Naive thymus-derived CD8-positive, alpha-beta T cell (primary cell): ENCODE data around the gene APLN. TPM values are rescaled to one million over a fixed set of nuclear protein-coding genes. Genes with fewer than 3 reads are reported as not detected.
A peak's percentile ranks its signal among the peaks of the same experiment; 100 is the strongest.

Source experiments
- ATAC-seq, 2 donors: fragments of 150-1000 bp; cut with Tn5 transposase in 1 of 2; sonication (Bioruptor Pico), chemical (Tn5 transposase) in 1 of 2; 1 replicate in 1 of 2; 2 replicates in 1 of 2; pipeline ENCODE4 v1.10.0; 2021; ENCODE audit warnings: mild to moderate bottlenecking in 2 of 2, moderate library complexity in 2 of 2
- POLR2A ChIA-PET: fragments of 350-600 bp; sonication (Branson Sonifier 250); formaldehyde crosslinking; loops from one replicate; lab custom pipeline; 2021; ENCODE audit warnings: antibody characterized with exemption; lab: Charles Lee
- DNase-seq, 10 donors: peaks; one replicate each; pipeline versions ENCODE4 v3.0.0 to v3.0.0-alpha.2; 2020 to 2022
- H3K27ac Mint-ChIP-seq, 10 donors: one replicate each; pipeline ENCODE4 v1.8.0; 2020 to 2022; ENCODE audit warnings: mild to moderate bottlenecking in 10 of 10, mixed read lengths in 10 of 10, moderate library complexity in 4 of 10, inconsistent platforms in 1 of 10
- H3K27me3 Mint-ChIP-seq, 5 donors: one replicate each; pipeline ENCODE4 v1.8.0; 2021 to 2022; ENCODE audit warnings: mixed read lengths in 5 of 5
- H3K36me3 Mint-ChIP-seq, 3 donors: one replicate each; pipeline ENCODE4 v1.8.0; 2020 to 2022; ENCODE audit warnings: mixed read lengths in 3 of 3, mild to moderate bottlenecking in 2 of 3, inconsistent platforms in 1 of 3
- H3K4me1 Mint-ChIP-seq, 4 donors: one replicate each; pipeline ENCODE4 v1.8.0; 2021 to 2022; ENCODE audit warnings: mixed read lengths in 4 of 4
- H3K4me3 Mint-ChIP-seq, 10 donors: one replicate each; pipeline ENCODE4 v1.8.0; 2020 to 2022; ENCODE audit warnings: mild to moderate bottlenecking in 10 of 10, mixed read lengths in 10 of 10, moderate library complexity in 6 of 10, inconsistent platforms in 1 of 10
- H3K9me3 Mint-ChIP-seq, 9 donors: one replicate each; pipeline ENCODE4 v1.8.0; 2020 to 2022; ENCODE audit warnings: mixed read lengths in 9 of 9, mild to moderate bottlenecking in 3 of 9, inconsistent platforms in 1 of 9, moderate library complexity in 1 of 9
- polyA plus RNA-seq, 3 donors: library from polyadenylated mRNA; unstranded; fragments of 300-500 nt; fragmentation: Illumina TruSeq; gene quantifications; one replicate each; pipeline ENCODE4 v1.2.3, GENCODE V29; 2021
- total RNA-seq, 8 experiments: library from RNA in 2 of 8; stranded (reverse) in 2 of 8; gene quantifications; one replicate each; pipeline ENCODE4 v1.2.3 and lab custom pipeline; 2021 to 2026

The APLN gene
- total and polyA plus RNA-seq, 5 experiments from 2014 or later = not detected

- no peaks in the 10 kb centered on the region for H3K9me3 Mint-ChIP-seq
- ATAC-seq (no peak), DNase-seq (no peak)
- H3K27ac Mint-ChIP-seq = no peak overlapping the region
- H3K4me3 Mint-ChIP-seq = no peak overlapping the region
- no peaks in the 10 kb centered on the region for H3K36me3 Mint-ChIP-seq
- peaks cover 0 to 10% (median 0%) of the 10 kb centered on the region in 5 donors for H3K27me3 Mint-ChIP-seq
- POLR2A ChIA-PET = no interaction called here
- H3K4me1 Mint-ChIP-seq = peaks cover 0 to 4% (median 2%) of the 10 kb centered on the region in 4 donors
Measured at GRCh38 chrX:129648514-129649267, 6.1 kb downstream of the APLN start.

DNA sequence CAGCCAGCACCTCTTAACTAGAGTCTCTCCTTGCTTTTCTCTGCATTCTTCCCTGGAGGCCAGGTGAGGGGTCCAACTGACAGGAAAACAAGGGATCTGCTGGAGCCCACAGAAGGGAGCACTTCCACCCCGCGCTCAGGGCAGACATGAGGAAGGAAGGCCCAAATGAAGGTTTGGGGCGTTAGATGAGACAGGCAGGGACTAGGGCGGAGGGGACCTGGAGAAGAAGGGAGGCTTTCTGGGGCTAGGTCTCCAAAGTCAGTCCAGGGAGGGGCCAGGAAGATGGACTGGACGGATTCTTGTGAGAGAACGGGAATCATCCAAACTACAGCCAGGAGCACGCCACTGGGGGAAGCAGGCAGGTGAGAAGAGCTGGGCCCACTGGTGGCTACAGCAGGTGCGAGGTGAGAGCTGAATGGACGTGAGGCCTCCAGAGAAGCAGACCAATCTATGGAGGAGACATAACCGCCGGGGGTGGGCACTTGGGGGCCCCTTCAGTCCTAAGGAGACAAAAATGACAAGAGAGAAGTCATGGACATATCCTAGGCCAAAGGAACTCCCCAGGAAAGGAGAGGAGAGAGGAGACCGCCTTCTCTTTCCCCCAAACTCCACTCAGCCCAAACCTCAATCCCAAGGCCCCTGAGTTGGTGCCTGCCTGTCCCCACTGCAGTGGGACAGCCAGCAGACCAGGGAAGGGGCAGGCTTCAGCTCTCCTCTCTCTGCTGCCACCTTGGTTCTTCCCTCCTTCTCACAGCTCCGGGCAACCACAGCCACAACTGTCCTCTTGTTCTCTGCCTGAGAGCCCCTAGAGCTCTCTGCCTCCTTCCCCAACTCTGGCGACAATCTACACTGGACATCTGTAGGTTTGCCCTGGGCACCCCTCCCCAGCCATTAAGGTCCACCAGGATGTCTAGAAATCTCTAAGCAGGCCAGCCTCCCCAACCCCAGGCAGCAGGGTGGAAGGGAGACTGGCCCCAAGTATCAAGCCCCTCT lies 7.0 kb downstream of the APLN start:
- no peak for ATAC-seq
- POLR2A ChIA-PET = no interaction called here

DNA sequence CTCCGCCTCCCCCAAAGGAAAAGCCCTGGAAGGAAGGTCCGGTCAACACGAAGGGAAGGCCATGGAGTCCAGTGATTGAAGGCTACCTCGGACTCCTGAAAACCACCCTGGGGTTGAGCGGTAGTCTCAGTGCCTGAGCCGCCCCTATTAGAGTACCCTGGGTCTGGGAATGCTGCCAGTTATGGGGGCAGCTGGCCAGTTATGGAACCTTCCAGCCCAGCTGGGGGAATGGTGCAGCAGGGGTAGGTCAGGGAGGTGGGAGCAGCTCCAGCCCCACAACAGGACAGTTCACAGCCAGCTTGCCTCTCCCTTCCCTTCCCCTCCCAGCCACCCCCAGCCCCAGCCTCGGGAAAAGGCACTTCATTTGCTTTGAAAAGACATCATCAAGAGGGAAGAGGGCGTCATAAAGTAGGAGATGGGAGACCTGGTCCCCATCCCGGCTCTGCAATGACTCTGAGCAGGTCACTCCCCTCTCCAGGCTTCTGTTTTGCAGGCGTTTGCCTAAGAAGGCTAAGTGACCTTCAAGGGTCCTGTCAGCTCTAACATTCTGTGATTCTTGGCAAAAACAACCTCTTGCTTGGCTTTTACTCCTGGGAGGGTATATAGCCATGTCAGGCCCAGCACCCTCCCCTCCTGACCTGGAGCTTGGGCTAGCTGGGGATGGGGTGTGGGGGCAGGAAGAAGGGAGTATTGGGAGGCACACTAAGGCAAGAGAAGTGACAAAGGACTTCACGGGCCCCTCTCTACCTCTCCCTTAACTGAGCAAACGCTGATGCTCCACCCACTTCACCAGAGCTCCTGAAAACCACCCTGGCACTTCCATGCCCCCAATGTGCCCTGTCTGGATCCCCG lies 8.0 kb downstream of the APLN start:
- no peak overlapping the region for H3K27ac Mint-ChIP-seq
- H3K27me3 Mint-ChIP-seq = peaks cover 0 to 1% (median 0%) of the 10 kb centered on the region in 5 donors
- POLR2A ChIA-PET = no interaction called here
- DNase-seq = no peak
- H3K4me3 Mint-ChIP-seq = no peak overlapping the region
- no peaks in the 10 kb centered on the region for H3K36me3 Mint-ChIP-seq
- H3K9me3 Mint-ChIP-seq = no peaks in the 10 kb centered on the region
- ATAC-seq = no peak
- H3K4me1 Mint-ChIP-seq = no peaks in the 10 kb centered on the region

More for the DNA sequence above, 7.0 kb downstream of the APLN start:
- no peak overlapping the region for H3K27ac Mint-ChIP-seq
- H3K27me3 Mint-ChIP-seq = peaks cover 0 to 2% (median 0%) of the 10 kb centered on the region in 5 donors
- DNase-seq = no peak
- no peaks in the 10 kb centered on the region for H3K9me3 Mint-ChIP-seq
- no peaks in the 10 kb centered on the region for H3K36me3 Mint-ChIP-seq
- no peaks in the 10 kb centered on the region for H3K4me1 Mint-ChIP-seq
- H3K4me3 Mint-ChIP-seq = no peak overlapping the region

GRCh38 chrX:129642641-129643040 lies 12.1 kb downstream of the APLN start:
- Mint-ChIP-seq H3K36me3 (no peaks in the 10 kb centered on the region), H3K27me3 (peaks cover 0 to 1% (median 0%) of the 10 kb centered on the region in 5 donors), H3K9me3 (peaks cover 0 to 4% (median 0%) of the 10 kb centered on the region in 9 donors), H3K27ac (no peak overlapping the region), H3K4me3 (no peak overlapping the region), H3K4me1 (peaks cover 0 to under 1% (median 0%) of the 10 kb centered on the region in 4 donors)
- DNase-seq (no peak), ATAC-seq (no peak)
- POLR2A ChIA-PET = no interaction called here

DNA sequence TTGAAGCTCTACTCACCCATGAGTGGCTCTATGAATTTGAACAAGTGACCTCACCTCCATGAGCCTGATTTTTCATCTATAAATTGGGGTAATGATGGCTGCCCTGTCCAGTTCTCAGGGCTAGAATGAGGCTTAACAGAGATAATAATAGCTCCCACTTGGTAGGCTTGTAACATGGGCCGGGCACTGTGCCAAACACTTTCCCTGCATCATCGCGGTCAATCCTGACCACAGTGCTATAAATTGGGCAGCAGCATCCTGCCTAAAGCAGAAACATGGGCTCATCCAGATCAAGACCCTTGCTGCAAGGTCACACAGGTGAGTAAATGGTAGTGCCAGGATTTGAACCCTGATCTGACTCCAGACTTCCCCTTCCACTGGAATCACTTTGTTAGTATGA lies 12.8 kb downstream of the APLN start:
- DNase-seq (no peak), ATAC-seq (no peak)
- Mint-ChIP-seq H3K4me3 (no peak overlapping the region), H3K27me3 (peaks cover 0 to 1% (median 0%) of the 10 kb centered on the region in 5 donors), H3K9me3 (peaks cover 0 to 4% (median 0%) of the 10 kb centered on the region in 9 donors), H3K36me3 (no peaks in the 10 kb centered on the region), H3K4me1 (peaks cover 0 to 4% (median 1%) of the 10 kb centered on the region in 4 donors), H3K27ac (no peak overlapping the region)
- POLR2A ChIA-PET = no interaction called here

- H3K27ac Mint-ChIP-seq = no peak overlapping the region
- peaks cover 0 to 1% (median 0%) of the 10 kb centered on the region in 5 donors for H3K27me3 Mint-ChIP-seq
- H3K4me1 Mint-ChIP-seq = peaks cover 0 to 4% (median 1%) of the 10 kb centered on the region in 4 donors
- no peaks in the 10 kb centered on the region for H3K36me3 Mint-ChIP-seq
- DNase-seq = no peak
- no peak for ATAC-seq
- H3K4me3 Mint-ChIP-seq = no peak overlapping the region
- H3K9me3 Mint-ChIP-seq = peaks cover 0 to 4% (median 0%) of the 10 kb centered on the region in 9 donors
- POLR2A ChIA-PET = no interaction called here
Measured at GRCh38 chrX:129641469-129641868, 13.3 kb downstream of the APLN start.

- H3K36me3 Mint-ChIP-seq = no peaks in the 10 kb centered on the region
- no peak overlapping the region for H3K4me3 Mint-ChIP-seq
- POLR2A ChIA-PET = no interaction called here
- DNase-seq (no peak), ATAC-seq (no peak)
- H3K9me3 Mint-ChIP-seq = peaks cover 0 to 4% (median 0%) of the 10 kb centered on the region in 9 donors
- H3K27me3 Mint-ChIP-seq = peaks cover 0 to 1% (median 0%) of the 10 kb centered on the region in 5 donors
- H3K4me1 Mint-ChIP-seq = peaks cover 0 to 4% (median 1%) of the 10 kb centered on the region in 4 donors
- H3K27ac Mint-ChIP-seq = no peak overlapping the region
Measured at GRCh38 chrX:129640737-129641136, 14.0 kb downstream of the APLN start.

DNA sequence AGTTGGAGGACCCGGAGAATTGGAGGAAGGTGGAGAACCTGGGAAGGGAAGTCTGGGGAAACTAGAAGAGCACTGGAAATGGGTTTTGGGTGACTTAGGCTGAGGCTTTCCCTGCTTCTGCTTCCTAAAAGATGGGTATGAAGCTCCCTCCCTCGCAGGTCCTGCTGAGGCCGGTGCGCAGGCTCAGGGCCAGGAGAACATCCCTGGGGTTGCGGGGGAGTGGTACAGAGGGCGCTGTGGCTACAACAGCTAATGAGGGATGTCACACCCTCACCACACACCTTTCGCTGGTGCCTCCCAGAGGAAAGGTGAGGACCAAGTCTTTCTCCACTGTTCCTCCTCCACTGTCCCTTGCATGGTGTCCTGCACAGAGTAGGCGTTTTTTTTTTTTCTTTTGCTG lies 15.8 kb downstream of the APLN start:
- H3K27me3 Mint-ChIP-seq = peaks cover 0 to 1% (median 0%) of the 10 kb centered on the region in 5 donors
- no peak overlapping the region for H3K27ac Mint-ChIP-seq
- H3K4me1 Mint-ChIP-seq = peaks cover 0 to 4% (median 1%) of the 10 kb centered on the region in 4 donors
- H3K36me3 Mint-ChIP-seq = no peaks in the 10 kb centered on the region
- H3K9me3 Mint-ChIP-seq = peaks cover 0 to 4% (median 0%) of the 10 kb centered on the region in 9 donors
- POLR2A ChIA-PET = no interaction called here
- ATAC-seq (no peak), DNase-seq (no peak)
- H3K4me3 Mint-ChIP-seq = no peak overlapping the region

DNA sequence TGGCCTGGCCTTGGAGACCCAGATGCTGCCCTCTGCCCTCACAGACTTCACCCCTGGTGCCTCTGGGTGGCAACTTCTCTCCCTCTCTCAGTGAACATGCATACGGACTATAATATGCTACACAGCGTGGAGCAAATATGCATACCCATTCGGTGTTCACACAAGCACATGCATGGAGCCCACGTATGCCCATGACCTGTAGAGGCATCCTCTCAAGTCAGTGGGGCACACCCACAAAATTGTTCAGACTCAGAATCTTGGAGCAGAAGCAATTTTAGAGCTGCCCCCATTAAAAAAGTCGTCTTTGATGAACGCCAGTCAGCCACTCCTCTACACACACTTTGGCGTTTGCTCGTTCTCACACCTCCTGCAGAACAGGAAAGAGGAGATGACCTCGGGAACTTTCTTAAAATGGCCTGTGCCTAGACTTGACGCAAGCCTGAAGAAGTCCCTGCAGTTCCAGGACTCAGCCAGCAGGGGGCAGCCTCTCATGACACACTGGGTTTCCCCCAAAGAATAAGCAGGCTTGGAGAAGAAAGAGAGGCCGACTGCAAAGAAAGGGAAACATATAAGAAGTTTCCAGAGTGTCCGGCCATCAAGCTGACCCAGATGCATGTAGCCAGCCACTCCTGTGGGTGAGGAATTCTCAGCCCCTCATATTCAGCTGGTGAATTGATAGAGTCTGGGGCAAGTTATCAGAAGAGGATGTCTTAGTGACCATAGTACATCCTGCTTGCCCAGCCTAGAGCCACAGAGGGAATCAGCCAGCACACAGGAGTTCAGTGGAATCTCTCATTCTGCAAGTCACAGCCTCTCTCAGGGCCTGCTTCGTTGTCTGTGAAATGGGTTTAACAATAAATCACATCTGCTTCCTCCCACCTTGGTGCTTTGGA lies 17.3 kb downstream of the APLN start:
- Mint-ChIP-seq H3K9me3 (peaks cover 0 to 4% (median 0%) of the 10 kb centered on the region in 9 donors), H3K4me1 (peaks cover 0 to 4% (median 1%) of the 10 kb centered on the region in 4 donors), H3K27me3 (no peaks in the 10 kb centered on the region), H3K4me3 (no peak overlapping the region), H3K36me3 (no peaks in the 10 kb centered on the region), H3K27ac (no peak overlapping the region)
- peak; percentile 71 for ATAC-seq
- DNase-seq = peak; percentile 48 to 83 (median 69)
- POLR2A ChIA-PET = no interaction called here

- H3K4me3 Mint-ChIP-seq = no peak overlapping the region
- peaks cover 0 to 4% (median 0%) of the 10 kb centered on the region in 9 donors for H3K9me3 Mint-ChIP-seq
- no peaks in the 10 kb centered on the region for H3K27me3 Mint-ChIP-seq
- no peaks in the 10 kb centered on the region for H3K36me3 Mint-ChIP-seq
- ATAC-seq (no peak), DNase-seq (no peak)
- H3K27ac Mint-ChIP-seq = peak overlapping the region in 1 of 10 donors; percentile 7
- H3K4me1 Mint-ChIP-seq = peaks cover 0 to 4% (median 1%) of the 10 kb centered on the region in 4 donors
- POLR2A ChIA-PET = no interaction called here
Measured at GRCh38 chrX:129636175-129636681, 18.5 kb downstream of the APLN start.

- H3K4me3 Mint-ChIP-seq = no peak overlapping the region
- H3K27ac Mint-ChIP-seq = no peak overlapping the region
- H3K4me1 Mint-ChIP-seq = peaks cover 0 to 4% (median 1%) of the 10 kb centered on the region in 4 donors
- DNase-seq = no peak
- no peaks in the 10 kb centered on the region for H3K27me3 Mint-ChIP-seq
- H3K9me3 Mint-ChIP-seq = no peaks in the 10 kb centered on the region
- ATAC-seq = no peak
- POLR2A ChIA-PET = no interaction called here
- no peaks in the 10 kb centered on the region for H3K36me3 Mint-ChIP-seq
Measured at GRCh38 chrX:129634541-129634940, 20.2 kb downstream of the APLN start.
